Hepatocyte (in vitro differentiated cells): ENCODE measurements around the gene EFNB2.

Source experiments
- EZH2 ChIP-seq: fragments of 200-600 bp; sonication (generic); IDR thresholded peaks from 2 replicates; pipeline ENCODE4 v1.6.1; 2016; ENCODE audit warnings: antibody characterized with exemption, mild to moderate bottlenecking, borderline replicate concordance
- EZH2phosphoT487 ChIP-seq: fragments of 200-600 bp; sonication (generic); IDR thresholded peaks from one replicate; pipeline ENCODE4 v1.6.1; 2018; ENCODE audit warnings: antibody characterized with exemption, mild to moderate bottlenecking, low read depth, moderate library complexity; ENCODE audit not compliant: unreplicated experiment, severe bottlenecking
- TF ChIP-seq, protein P1 (sequence below): fragments of 200-600 bp; sonication (generic); IDR thresholded peaks from 2 replicates; pipeline ENCODE4 v1.5.1; 2016; ENCODE audit warnings: antibody characterized with exemption, mild to moderate bottlenecking; ENCODE audit not compliant: poor library complexity

DNA sequence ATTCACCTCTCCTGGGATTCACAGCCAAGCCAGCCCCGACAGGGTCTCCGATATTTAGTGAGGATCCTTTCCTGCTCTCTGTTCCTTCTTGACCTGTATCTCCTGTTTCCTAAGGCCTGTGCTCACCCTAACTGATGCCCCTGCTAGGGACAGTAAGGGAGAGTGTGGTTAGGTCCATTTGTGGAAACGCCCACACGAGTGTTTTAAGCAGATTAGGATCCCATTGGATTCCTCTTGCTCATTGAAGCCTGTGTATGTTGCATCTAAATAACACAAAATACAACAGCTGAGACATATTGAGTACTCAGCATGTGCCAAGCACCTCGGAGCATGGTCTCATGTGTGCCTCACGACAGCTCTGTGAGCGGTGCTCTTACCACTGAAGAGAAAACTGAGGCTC, 64.9 kb downstream of the EFNB2 start:
- TF ChIP-seq EZH2phosphoT487 (no peak), EZH2 (no peak)
- TF ChIP-seq, protein P1, sequence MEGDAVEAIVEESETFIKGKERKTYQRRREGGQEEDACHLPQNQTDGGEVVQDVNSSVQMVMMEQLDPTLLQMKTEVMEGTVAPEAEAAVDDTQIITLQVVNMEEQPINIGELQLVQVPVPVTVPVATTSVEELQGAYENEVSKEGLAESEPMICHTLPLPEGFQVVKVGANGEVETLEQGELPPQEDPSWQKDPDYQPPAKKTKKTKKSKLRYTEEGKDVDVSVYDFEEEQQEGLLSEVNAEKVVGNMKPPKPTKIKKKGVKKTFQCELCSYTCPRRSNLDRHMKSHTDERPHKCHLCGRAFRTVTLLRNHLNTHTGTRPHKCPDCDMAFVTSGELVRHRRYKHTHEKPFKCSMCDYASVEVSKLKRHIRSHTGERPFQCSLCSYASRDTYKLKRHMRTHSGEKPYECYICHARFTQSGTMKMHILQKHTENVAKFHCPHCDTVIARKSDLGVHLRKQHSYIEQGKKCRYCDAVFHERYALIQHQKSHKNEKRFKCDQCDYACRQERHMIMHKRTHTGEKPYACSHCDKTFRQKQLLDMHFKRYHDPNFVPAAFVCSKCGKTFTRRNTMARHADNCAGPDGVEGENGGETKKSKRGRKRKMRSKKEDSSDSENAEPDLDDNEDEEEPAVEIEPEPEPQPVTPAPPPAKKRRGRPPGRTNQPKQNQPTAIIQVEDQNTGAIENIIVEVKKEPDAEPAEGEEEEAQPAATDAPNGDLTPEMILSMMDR = no peak
